NT2/D1 (cell line): ENCODE data around the gene BAZ1A.

ENCODE experiments used
- SUZ12 ChIP-seq: IDR thresholded peaks from 2 replicates; pipeline ENCODE4 v1.6.1; 2011; ENCODE audit not compliant: insufficient read length, insufficient read depth; ENCODE audit errors: extremely low read depth
- YY1 ChIP-seq: IDR thresholded peaks from 2 replicates; pipeline ENCODE4 v1.6.1; 2011; ENCODE audit not compliant: insufficient read length, insufficient read depth
- ZNF274 ChIP-seq: IDR thresholded peaks from 2 replicates; pipeline ENCODE4 v1.6.1; 2011; ENCODE audit warnings: mild to moderate bottlenecking, low read depth, low read length

GRCh38 chr14:34710744-34711143 lies 164.4 kb downstream of the BAZ1A start:
- TF ChIP-seq YY1 (no peak), ZNF274 (no peak), SUZ12 (no peak)
